HL-60 (cell line): ENCODE measurements around the gene PLA2R1.

Source experiments
- DNase-seq, 2 experiments: peaks; one replicate each; pipeline ENCODE4 v3.0.0-alpha.2; 2010 to 2020; ENCODE audit warnings: low read depth in 1 of 2, low spot score in 1 of 2
- H3K27ac ChIP-seq: fragments of 250-450 bp; sonication (Bioruptor Pico); replicated peaks from 2 replicates; pipeline ENCODE4 v1.5.1; 2020; ENCODE audit warnings: mild to moderate bottlenecking, moderate library complexity
- H3K27me3 ChIP-seq: fragments of 250-450 bp; sonication (Bioruptor Pico); 2 replicates; pipeline ENCODE4 v1.5.1; 2021; ENCODE audit warnings: mild to moderate bottlenecking, moderate library complexity; ENCODE audit not compliant: insufficient read depth, poor library complexity, severe bottlenecking
- H3K4me3 ChIP-seq: replicated peaks from 2 replicates; pipeline ENCODE4 v1.5.1; 2011; ENCODE audit warnings: mild to moderate bottlenecking, control low read depth, low read length; ENCODE audit not compliant: insufficient read depth
- GABPA ChIP-seq: IDR thresholded peaks from 2 replicates; pipeline ENCODE4 v1.6.1; 2012; ENCODE audit warnings: low read depth
- POLR2AphosphoS5 ChIP-seq: IDR thresholded peaks from 2 replicates; pipeline ENCODE4 v1.6.1; 2012; ENCODE audit warnings: low read depth
- SPI1 ChIP-seq: IDR thresholded peaks from 2 replicates; pipeline ENCODE4 v1.6.1; 2012; ENCODE audit warnings: low read depth, mild to moderate bottlenecking, borderline replicate concordance
- long read RNA-seq: library from polyadenylated mRNA; unstranded; transcript quantifications from one replicate; pipeline ENCODE4 v2.0.0, GENCODE V29; 2020
- TF ChIP-seq, protein P1 (sequence below): IDR thresholded peaks from one replicate; pipeline ENCODE4 v1.5.1; 2011; ENCODE audit warnings: low read length, control low read depth, inconsistent platforms; ENCODE audit not compliant: insufficient read depth
- TF ChIP-seq, protein P2 (sequence below): IDR thresholded peaks from 2 replicates; pipeline ENCODE4 v1.6.1; 2012; ENCODE audit warnings: low read depth; ENCODE audit not compliant: insufficient replicate concordance

PLA2R1 gene
- long read RNA-seq, partial matches to known transcripts, result 0 of 1 reads
- long read RNA-seq, other reads (novel, unspliced or antisense), result 1 of 1 reads

DNA sequence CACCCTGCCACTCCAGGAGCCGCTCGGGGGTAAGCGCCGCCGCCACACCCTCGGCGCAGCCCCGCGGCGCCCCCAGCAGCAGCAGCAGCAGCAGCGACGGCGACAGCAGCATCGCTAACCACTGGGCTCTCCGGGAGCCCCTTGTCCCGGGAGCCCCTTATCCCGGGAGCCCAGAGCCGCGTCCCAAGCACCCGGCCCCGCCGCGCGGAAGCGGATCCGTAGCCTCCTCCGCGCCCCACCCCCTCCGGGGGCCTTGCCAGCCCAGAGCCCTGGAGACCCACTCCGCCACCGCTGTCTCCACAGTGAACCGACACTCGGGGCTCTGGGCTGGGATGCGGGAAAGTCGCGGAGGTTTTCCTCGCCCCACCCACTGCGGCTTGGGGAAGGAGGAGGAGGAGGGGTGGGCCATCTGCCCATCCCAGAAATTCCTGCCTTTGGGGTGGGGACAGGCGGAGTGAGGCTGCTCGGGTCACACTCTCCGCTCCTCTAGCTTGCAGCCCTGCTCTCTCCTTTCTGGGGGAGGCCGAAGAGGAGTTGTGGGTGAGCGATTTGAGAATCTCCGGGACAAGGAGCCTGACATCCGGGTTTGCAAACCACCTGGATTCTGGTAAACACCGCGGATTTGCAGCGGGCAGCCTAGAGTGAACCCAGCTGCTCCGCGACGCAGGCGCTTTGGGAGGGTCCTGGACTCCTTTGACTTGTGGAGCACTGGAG lies at the start of gene PLA2R1:
TSS of gene PLA2R1 (minus strand) at position 324 of the 714 bp plus-strand sequence. CDS start at position 112, 212 bp downstream.
- no peak for TF ChIP-seq POLR2AphosphoS5
- TF ChIP-seq, protein P1, sequence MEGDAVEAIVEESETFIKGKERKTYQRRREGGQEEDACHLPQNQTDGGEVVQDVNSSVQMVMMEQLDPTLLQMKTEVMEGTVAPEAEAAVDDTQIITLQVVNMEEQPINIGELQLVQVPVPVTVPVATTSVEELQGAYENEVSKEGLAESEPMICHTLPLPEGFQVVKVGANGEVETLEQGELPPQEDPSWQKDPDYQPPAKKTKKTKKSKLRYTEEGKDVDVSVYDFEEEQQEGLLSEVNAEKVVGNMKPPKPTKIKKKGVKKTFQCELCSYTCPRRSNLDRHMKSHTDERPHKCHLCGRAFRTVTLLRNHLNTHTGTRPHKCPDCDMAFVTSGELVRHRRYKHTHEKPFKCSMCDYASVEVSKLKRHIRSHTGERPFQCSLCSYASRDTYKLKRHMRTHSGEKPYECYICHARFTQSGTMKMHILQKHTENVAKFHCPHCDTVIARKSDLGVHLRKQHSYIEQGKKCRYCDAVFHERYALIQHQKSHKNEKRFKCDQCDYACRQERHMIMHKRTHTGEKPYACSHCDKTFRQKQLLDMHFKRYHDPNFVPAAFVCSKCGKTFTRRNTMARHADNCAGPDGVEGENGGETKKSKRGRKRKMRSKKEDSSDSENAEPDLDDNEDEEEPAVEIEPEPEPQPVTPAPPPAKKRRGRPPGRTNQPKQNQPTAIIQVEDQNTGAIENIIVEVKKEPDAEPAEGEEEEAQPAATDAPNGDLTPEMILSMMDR, result no peak
- TF ChIP-seq GABPA, result no peak
- TF ChIP-seq, protein P2, sequence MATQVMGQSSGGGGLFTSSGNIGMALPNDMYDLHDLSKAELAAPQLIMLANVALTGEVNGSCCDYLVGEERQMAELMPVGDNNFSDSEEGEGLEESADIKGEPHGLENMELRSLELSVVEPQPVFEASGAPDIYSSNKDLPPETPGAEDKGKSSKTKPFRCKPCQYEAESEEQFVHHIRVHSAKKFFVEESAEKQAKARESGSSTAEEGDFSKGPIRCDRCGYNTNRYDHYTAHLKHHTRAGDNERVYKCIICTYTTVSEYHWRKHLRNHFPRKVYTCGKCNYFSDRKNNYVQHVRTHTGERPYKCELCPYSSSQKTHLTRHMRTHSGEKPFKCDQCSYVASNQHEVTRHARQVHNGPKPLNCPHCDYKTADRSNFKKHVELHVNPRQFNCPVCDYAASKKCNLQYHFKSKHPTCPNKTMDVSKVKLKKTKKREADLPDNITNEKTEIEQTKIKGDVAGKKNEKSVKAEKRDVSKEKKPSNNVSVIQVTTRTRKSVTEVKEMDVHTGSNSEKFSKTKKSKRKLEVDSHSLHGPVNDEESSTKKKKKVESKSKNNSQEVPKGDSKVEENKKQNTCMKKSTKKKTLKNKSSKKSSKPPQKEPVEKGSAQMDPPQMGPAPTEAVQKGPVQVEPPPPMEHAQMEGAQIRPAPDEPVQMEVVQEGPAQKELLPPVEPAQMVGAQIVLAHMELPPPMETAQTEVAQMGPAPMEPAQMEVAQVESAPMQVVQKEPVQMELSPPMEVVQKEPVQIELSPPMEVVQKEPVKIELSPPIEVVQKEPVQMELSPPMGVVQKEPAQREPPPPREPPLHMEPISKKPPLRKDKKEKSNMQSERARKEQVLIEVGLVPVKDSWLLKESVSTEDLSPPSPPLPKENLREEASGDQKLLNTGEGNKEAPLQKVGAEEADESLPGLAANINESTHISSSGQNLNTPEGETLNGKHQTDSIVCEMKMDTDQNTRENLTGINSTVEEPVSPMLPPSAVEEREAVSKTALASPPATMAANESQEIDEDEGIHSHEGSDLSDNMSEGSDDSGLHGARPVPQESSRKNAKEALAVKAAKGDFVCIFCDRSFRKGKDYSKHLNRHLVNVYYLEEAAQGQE, result no peak
- TF ChIP-seq SPI1, result no peak
- Histone ChIP-seq H3K27me3 (peaks cover 44% of the 10 kb centered on the region), H3K27ac (no peak within 1 kb of the TSS), H3K4me3 (peak within 1 kb of the TSS; percentile 30)
- no peak for DNase-seq

DNA sequence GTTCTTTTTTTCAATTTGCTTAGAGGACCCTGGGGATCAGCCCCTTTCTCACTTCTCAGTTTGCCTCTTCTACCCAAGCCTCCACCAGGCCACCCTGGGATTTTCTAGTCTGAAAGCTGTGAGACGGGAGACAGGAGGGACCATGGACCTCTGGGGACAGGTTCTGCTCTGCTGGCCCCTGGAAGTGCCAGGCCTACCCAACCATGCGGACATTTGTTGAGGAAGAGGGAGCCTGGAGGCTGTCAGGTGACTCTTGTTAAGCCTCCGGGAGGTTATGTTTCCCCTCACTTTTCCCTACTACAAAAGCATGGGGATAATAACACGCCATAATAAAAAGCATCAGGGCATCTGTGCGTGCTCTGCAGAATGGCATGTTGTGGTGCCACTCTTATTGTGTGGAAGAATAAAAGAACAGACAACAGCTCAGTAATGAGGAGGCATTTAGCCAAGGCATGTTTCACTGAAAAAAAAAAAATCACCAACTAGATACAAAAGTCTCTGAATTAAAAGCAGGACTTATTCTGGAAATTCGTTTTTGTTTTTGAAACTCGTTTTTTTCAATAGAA lies 48.3 kb upstream of the PLA2R1 start:
- no peak for TF ChIP-seq SPI1
- TF ChIP-seq, protein P2, result no peak
- TF ChIP-seq, protein P1, result no peak
- TF ChIP-seq GABPA, result no peak
- TF ChIP-seq POLR2AphosphoS5, result no peak
- no peak overlapping the region for H3K27ac ChIP-seq
- peaks cover 8% of the 10 kb centered on the region for H3K27me3 ChIP-seq
- no peak for DNase-seq
- no peak overlapping the region for H3K4me3 ChIP-seq

DNA sequence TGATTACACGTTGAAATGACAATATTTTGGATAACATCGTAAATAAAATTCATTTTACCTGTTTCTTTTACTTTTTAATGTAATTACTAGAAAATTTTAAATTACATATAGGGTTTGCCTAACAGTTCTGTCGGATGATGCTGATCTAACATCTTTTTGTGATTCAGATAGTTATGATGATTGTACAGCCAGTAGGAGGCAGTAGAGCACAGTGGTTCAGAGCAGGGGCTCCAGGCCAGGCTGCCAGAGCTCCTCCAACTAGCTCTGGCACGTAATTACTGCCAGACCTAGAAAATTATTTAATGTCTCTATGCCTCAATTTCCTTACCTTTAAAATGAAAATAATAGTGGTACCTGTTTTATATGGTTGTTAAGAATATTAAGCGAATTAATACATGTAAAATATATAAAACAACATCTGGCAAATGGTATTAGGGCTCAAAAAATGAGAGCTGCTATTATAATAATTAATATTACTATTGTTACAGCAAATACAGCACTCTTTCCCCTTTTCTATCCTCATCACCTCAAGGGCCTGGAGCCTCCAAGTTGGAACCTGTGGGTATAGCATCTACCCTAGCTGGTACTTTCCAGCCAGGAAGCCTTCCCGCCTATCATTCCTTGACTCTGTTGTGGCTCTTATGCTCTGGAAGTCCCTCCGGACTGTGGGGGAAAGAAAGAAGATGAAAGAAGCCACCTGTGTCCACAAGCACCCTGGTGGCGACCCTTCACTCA lies 47.7 kb upstream of the PLA2R1 start:
- TF ChIP-seq, protein P2, result no peak
- TF ChIP-seq, protein P1, result peak; percentile 28
- no peak for TF ChIP-seq POLR2AphosphoS5
- no peak for TF ChIP-seq GABPA
- no peak for TF ChIP-seq SPI1
- H3K4me3 ChIP-seq, result no peak overlapping the region
- peak; percentile 16 to 52 for DNase-seq
- H3K27ac ChIP-seq, result no peak overlapping the region
- H3K27me3 ChIP-seq, result peaks cover 11% of the 10 kb centered on the region
